K562 (cell line): Measurements from ENCODE around the gene HSF5. TPM values are rescaled to one million over a fixed set of nuclear protein-coding genes. Genes with fewer than 3 reads are reported as not detected.

ENCODE experiments used
- ATAC-seq: fragments of 200-7000 bp; cut with Tn5 transposase; 3 replicates; pipeline ENCODE4 v1.9.1; 2020; ENCODE audit warnings: moderate library complexity
- BruUV-seq: library from RNA; stranded (reverse); fragments of 400-500 nt; replicated peaks from 2 replicates; lab custom pipeline; 2021; lab: Mats Ljungman, UMichigan
- CTCF ChIA-PET: fragments of 300-600 bp; formaldehyde crosslinking; extraction: SDS; loops from one replicate; lab custom pipeline; 2021; ENCODE audit warnings: low intra/inter-chr PET ratio; lab: Yijun Ruan, JAX
- POLR2A ChIA-PET: fragments of 300-600, 350-650 bp; sonication (Branson Sonifier 250); formaldehyde crosslinking; extraction: SDS; loops from one replicate; lab custom pipeline; 2021; ENCODE audit warnings: antibody characterized with exemption, inconsistent platforms; lab: Yijun Ruan, JAX
- DNase-seq, 4 experiments: peaks; one replicate each; pipeline versions ENCODE4 v3.0.0 to v3.0.0-alpha.2; 2011 to 2018; ENCODE audit warnings: low spot score in 3 of 4, mixed read lengths in 3 of 4; ENCODE audit errors: extremely low read depth in 1 of 4
- FAIRE-seq: peaks from 2 replicates; lab custom pipeline; 2011; peaks lifted over from hg19 to GRCh38; lab: Jason Lieb, UNC
- H2AFZ ChIP-seq: 2 replicates; pipeline ENCODE4 v1.6.0; 2011; ENCODE audit warnings: low read depth, low read length, control low read depth, inconsistent platforms
- H3K27ac ChIP-seq: fragments of 200-600 bp; 3 replicates; pipeline ENCODE4 v1.8.0; 2011; ENCODE audit warnings: low read depth, mild to moderate bottlenecking, control low read depth, inconsistent platforms, low read length, moderate library complexity, mixed read lengths; ENCODE audit errors: extremely low read depth
- H3K27me3 ChIP-seq, 2 experiments: fragments of 300-600 bp in 1 of 2; 2 replicates in 1 of 2; 3 replicates in 1 of 2; pipeline versions ENCODE4 v1.6.0 to v1.8.0; 2011; ENCODE audit warnings: inconsistent platforms in 2 of 2, low read length in 2 of 2, mild to moderate bottlenecking in 1 of 2, mixed read lengths in 1 of 2, moderate library complexity in 1 of 2; ENCODE audit not compliant: control insufficient read depth in 2 of 2, insufficient read depth in 2 of 2
- H3K36me3 ChIP-seq: fragments of 300-600 bp; 3 replicates; pipeline ENCODE4 v1.8.0; 2011; ENCODE audit warnings: mild to moderate bottlenecking, low read length, inconsistent platforms; ENCODE audit not compliant: control insufficient read depth, insufficient read depth
- H3K4me1 ChIP-seq, 2 experiments: fragments of 200-600 bp in 1 of 2; replicated peaks in 1 of 2; 2 replicates in 1 of 2; 3 replicates in 1 of 2; pipeline versions ENCODE4 v1.5.1 to v1.8.0; 2011; ENCODE audit warnings: inconsistent platforms in 2 of 2, low read length in 2 of 2, mild to moderate bottlenecking in 1 of 2, mixed read lengths in 1 of 2, moderate library complexity in 1 of 2; ENCODE audit not compliant: control insufficient read depth in 2 of 2, insufficient read depth in 2 of 2
- H3K4me2 ChIP-seq: 2 replicates; pipeline ENCODE4 v1.6.1; 2011; ENCODE audit warnings: low read length, control low read depth, inconsistent platforms, mixed read lengths; ENCODE audit not compliant: insufficient read depth
- H3K4me3 ChIP-seq: fragments of 200-600 bp; sonication (generic), shearing (Covaris generic); 2 replicates; pipeline ENCODE4 v1.5.1; 2016; ENCODE audit warnings: control low read depth, inconsistent platforms
- H3K79me2 ChIP-seq: fragments of 200-600 bp; 3 replicates; pipeline ENCODE4 v1.8.0; 2011; ENCODE audit warnings: low read length, inconsistent platforms; ENCODE audit not compliant: control insufficient read depth, insufficient read depth
- H3K9ac ChIP-seq, 2 experiments: 2 replicates each; pipeline versions ENCODE4 v1.6.0 to v1.6.1; 2011; ENCODE audit warnings: low read depth in 2 of 2, low read length in 2 of 2, control low read depth in 1 of 2, inconsistent platforms in 1 of 2, mild to moderate bottlenecking in 1 of 2, mixed read lengths in 1 of 2; ENCODE audit not compliant: insufficient read depth in 1 of 2
- H3K9me1 ChIP-seq: one replicate; pipeline ENCODE4 v1.6.0; 2011; ENCODE audit warnings: inconsistent platforms, mild to moderate bottlenecking, low read length, moderate library complexity; ENCODE audit not compliant: control insufficient read depth, insufficient read depth
- H3K9me3 ChIP-seq: replicated peaks from 2 replicates; pipeline ENCODE4 v1.5.1; 2011; ENCODE audit warnings: low read depth, low read length, inconsistent platforms; ENCODE audit not compliant: control insufficient read depth, insufficient read depth
- H4K20me1 ChIP-seq: replicated peaks from 2 replicates; pipeline ENCODE4 v1.6.1; 2011; ENCODE audit warnings: low read length, inconsistent platforms, mixed read lengths; ENCODE audit not compliant: control insufficient read depth, insufficient read depth
- ATF1 ChIP-seq, 2 experiments: fragments of 450-650 bp in 1 of 2; IDR thresholded peaks; 2 replicates each; pipeline ENCODE4 v1.6.1; 2016; ENCODE audit warnings: missing compliant biosample characterization in 1 of 2, missing genetic modification characterization in 1 of 2
- GABPA ChIP-seq: fragments of 200-800 bp; sonication (Bioruptor generic); conservative IDR thresholded peaks from 2 replicates; pipeline ENCODE4 v1.6.1; 2016; ENCODE audit warnings: low read depth, missing genetic modification characterization, missing compliant biosample characterization
- HDAC8 ChIP-seq: fragments of 450-650 bp; IDR thresholded peaks from 2 replicates; pipeline ENCODE4 v1.6.1; 2016; ENCODE audit warnings: mild to moderate bottlenecking, missing genetic modification characterization, moderate library complexity, missing compliant biosample characterization
- LCOR ChIP-seq: sonication (generic); formaldehyde crosslinking; IDR thresholded peaks from 2 replicates; pipeline ENCODE4 v1.8.0; 2022; ENCODE audit warnings: mild to moderate bottlenecking, missing genetic modification reagents
- MECOM ChIP-seq: fragments of 250-450 bp; sonication (Bioruptor Pico); IDR thresholded peaks from 2 replicates; pipeline ENCODE4 v1.8.0; 2022; ENCODE audit warnings: inconsistent platforms
- MEIS2 ChIP-seq: fragments of 450-650 bp; IDR thresholded peaks from 2 replicates; pipeline ENCODE4 v1.6.1; 2014; ENCODE audit warnings: mild to moderate bottlenecking; ENCODE audit not compliant: partially characterized antibody
- PURB ChIP-seq: sonication (generic); formaldehyde crosslinking; IDR thresholded peaks from 2 replicates; pipeline ENCODE4 v1.9.0; 2021; ENCODE audit warnings: low read depth, mild to moderate bottlenecking, missing genetic modification reagents
- RAD21 ChIP-seq, 2 experiments: fragments of 250-450 bp in 1 of 2; fragments of 450-650 bp in 1 of 2; sonication (Bioruptor Pico) in 1 of 2; formaldehyde crosslinking in 1 of 2; IDR thresholded peaks in 1 of 2; conservative IDR thresholded peaks in 1 of 2; 2 replicates each; pipeline versions ENCODE4 v1.4.0 to v1.8.0; 2020 to 2022; ENCODE audit warnings: mild to moderate bottlenecking in 2 of 2, moderate library complexity in 1 of 2
- TBP ChIP-seq: optimal IDR thresholded peaks from 2 replicates; pipeline ENCODE3; 2011; ENCODE audit warnings: low read depth, low read length, improper control_type of control experiment
- TCF3 ChIP-seq: sonication (generic); formaldehyde crosslinking; IDR thresholded peaks from 2 replicates; pipeline ENCODE4 v1.4.0; 2020; ENCODE audit warnings: mild to moderate bottlenecking, missing genetic modification reagents
- U2AF1 ChIP-seq: fragments of 200-400 bp; formaldehyde crosslinking; optimal IDR thresholded peaks from 2 replicates; pipeline ENCODE3; 2017; ENCODE audit warnings: mild to moderate bottlenecking, low read depth, low read length, moderate library complexity
- ZFX ChIP-seq: sonication (generic); formaldehyde crosslinking; IDR thresholded peaks from 2 replicates; pipeline ENCODE4 v1.8.0; 2022; ENCODE audit warnings: mild to moderate bottlenecking, missing genetic modification reagents, moderate library complexity
- ZNF707 ChIP-seq: fragments of 250-450 bp; sonication (Bioruptor Pico); conservative IDR thresholded peaks from 2 replicates; pipeline ENCODE4 v1.8.0; 2022; ENCODE audit warnings: inconsistent platforms, mild to moderate bottlenecking, moderate library complexity
- WGBS: fragments of 100-300 bp; shearing (Covaris generic); methylation state at CpG from one replicate; pipeline ENCODE4 v1.1.6; 2016; ENCODE audit warnings: low coverage, mixed read lengths; ENCODE audit not compliant: insufficient coverage; ENCODE audit errors: missing lambda C conversion rate; 5-methylcytosine and 5-hydroxymethylcytosine counted together
- in situ Hi-C: fragments of 300-500 bp; cut with MboI; formaldehyde crosslinking; loops from 4 replicates; pipeline ENCODE4 v1.15.0; 2018; ENCODE audit warnings: inconsistent platforms, mixed read lengths
- intact Hi-C: fragments of 100-400 bp; cut with micrococcal nuclease; formaldehyde crosslinking; loops from 2 replicates; pipeline ENCODE4 v1.14.2; 2022
- polyA plus RNA-seq, 8 experiments: library from polyadenylated mRNA; depleted of rRNA in 4 of 8; stranded (reverse) in 5 of 8; unstranded in 3 of 8; fragments of >200 nt; fragmentation: Nextera tagmentation in 2 of 8; fragmentation: Illumina TruSeq in 1 of 8; extraction: Ambion mirVana in 2 of 8; extraction: Trizol in 1 of 8; gene quantifications; 2 replicates each; pipeline versions ENCODE4 v1.2.1 to v1.2.3, GENCODE V29; 2011 to 2014; ENCODE audit warnings: inconsistent platforms in 1 of 8, missing spikeins in 1 of 8
- total RNA-seq, 7 experiments: library from RNA; depleted of rRNA in 6 of 7; stranded (reverse); fragments of >200 nt in 6 of 7; fragmentation: Illumina TruSeq in 2 of 7; extraction: Trizol in 2 of 7; gene quantifications; 2 replicates each; pipeline versions ENCODE4 v1.2.1 to v1.2.3, GENCODE V29; 2011 to 2021; ENCODE audit warnings: low replicate concordance in 1 of 7
- TF ChIP-seq, protein P1 (sequence below): fragments of 450-650 bp; conservative IDR thresholded peaks from 2 replicates; pipeline ENCODE4 v1.6.1; 2016; ENCODE audit warnings: missing genetic modification characterization, low read depth, mild to moderate bottlenecking, missing compliant biosample characterization, moderate library complexity
- TF ChIP-seq, protein P2 (sequence below): fragments of 450-650 bp; formaldehyde crosslinking; IDR thresholded peaks from 2 replicates; pipeline ENCODE4 v1.4.0; 2022; ENCODE audit warnings: missing genetic modification characterization
- TF ChIP-seq, protein P3 (sequence below), 2 experiments: IDR thresholded peaks in 1 of 2; conservative IDR thresholded peaks in 1 of 2; 2 replicates each; pipeline ENCODE4 v1.6.1; 2016; ENCODE audit warnings: low read depth in 2 of 2, mild to moderate bottlenecking in 1 of 2, missing compliant biosample characterization in 1 of 2, missing genetic modification characterization in 1 of 2, moderate library complexity in 1 of 2

The HSF5 gene
- total and polyA plus RNA-seq, 9 of the 15 experiments (the other 6 are each of a cell fraction or from before 2014, with no cell fraction given) = 0.04 TPM; not detected in 8

DNA sequence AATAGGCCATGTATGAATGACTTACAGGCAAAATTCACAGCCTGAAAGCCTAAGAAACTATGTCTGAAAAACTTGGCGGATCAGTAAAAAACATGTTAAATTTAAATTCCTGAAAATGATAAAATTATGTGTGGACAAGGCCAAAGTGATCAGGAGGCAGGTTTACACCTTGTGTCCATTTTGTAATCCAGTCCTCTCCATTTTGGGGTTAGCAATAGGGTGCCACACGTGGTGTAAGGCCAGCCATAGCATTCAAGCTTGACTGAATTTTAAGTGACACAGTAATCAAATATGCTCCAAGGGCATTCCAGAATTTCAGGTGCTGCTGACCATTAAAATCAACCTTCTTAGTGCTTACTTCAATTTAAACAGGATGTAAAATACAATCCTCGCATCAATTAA lies 73.6 kb downstream of the HSF5 start (continued):
- peak; percentile 45 for TF ChIP-seq TBP
- no peak for TF ChIP-seq MECOM
- TF ChIP-seq, protein P1, sequence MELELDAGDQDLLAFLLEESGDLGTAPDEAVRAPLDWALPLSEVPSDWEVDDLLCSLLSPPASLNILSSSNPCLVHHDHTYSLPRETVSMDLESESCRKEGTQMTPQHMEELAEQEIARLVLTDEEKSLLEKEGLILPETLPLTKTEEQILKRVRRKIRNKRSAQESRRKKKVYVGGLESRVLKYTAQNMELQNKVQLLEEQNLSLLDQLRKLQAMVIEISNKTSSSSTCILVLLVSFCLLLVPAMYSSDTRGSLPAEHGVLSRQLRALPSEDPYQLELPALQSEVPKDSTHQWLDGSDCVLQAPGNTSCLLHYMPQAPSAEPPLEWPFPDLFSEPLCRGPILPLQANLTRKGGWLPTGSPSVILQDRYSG (tag) = 0 out of 2 replicates have a peak, but pooled peaks have one; percentile 26

DNA sequence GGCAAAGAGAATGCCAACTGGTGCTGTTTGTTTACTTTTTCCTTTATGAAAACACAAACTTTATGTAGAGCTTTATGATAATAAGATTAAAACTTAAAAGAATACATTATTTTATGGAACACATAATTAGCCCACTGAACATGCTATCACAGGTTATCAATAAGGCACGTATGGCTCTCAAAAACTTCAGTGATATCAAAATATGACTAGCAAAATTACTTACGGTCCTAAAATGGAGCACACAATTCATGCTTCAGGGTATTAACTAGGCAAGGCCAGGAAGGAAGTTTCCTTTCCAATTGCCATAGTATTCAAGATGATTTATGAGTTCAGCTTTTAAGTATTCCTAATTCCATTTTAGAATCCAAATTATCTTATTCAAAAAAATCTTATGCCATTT lies 74.5 kb downstream of the HSF5 start:
- Histone ChIP-seq H3K36me3 (no peaks in the 10 kb centered on the region), H3K9me1 (no peaks in the 10 kb centered on the region), H3K9ac (peak overlapping the region in 1 of 2 experiments; percentile 59; a peak in 2 of 4 replicates), H3K4me2 (peak overlapping the region; percentile 49), H2AFZ (peak overlapping the region; percentile 73), H3K79me2 (peaks cover 53% of the 10 kb centered on the region), H3K4me3 (0 out of 2 replicates have a peak overlapping the region, but pooled peaks have one; percentile 4), H3K27ac (peak overlapping the region; percentile 59), H3K4me1 (peaks cover 7 to 11% of the 10 kb centered on the region in 2 experiments; a peak in 4 of 5 replicates), H4K20me1 (no peaks in the 10 kb centered on the region), H3K9me3 (no peaks in the 10 kb centered on the region), H3K27me3 (no peaks in the 10 kb centered on the region)
- FAIRE-seq = no peak
- ChIA-PET POLR2A (interaction anchor here (0.6 to 5.8 kb wide), 10 partner anchors 13 to 101 kb away, joined by 3 to 79 read pairs (median 4); no protein-coding TSS in a partner anchor), CTCF (no interaction called here)
- intact Hi-C loops (no loop called here), in situ Hi-C loops (no loop called here)
- ATAC-seq = no peak
- no TSS peak for BruUV-seq
- WGBS = 49% methylated on average over 2 of the region's 2 CpGs
- no peak for DNase-seq
- TF ChIP-seq ZNF707 (CRISPR knock-in tag) (no peak), RAD21 (CRISPR knock-in tag; conservative IDR thresholded peaks at IDR 0.05 in 1 of 2, IDR thresholded peaks at IDR 0.05 in 1 of 2) (no peak), LCOR (CRISPR knock-in tag) (no peak), TCF3 (CRISPR knock-in tag) (no peak), HDAC8 (no peak), MEIS2 (peak; percentile 73), GABPA (tag) (0 out of 2 replicates have a peak, but pooled peaks have one; percentile 15), PURB (no peak), U2AF1 (peak; percentile 27), ZFX (CRISPR knock-in tag) (no peak), ATF1 (CRISPR knock-in tag; IDR thresholded peaks at IDR 0.05) (no peak), ATF1 (tag; IDR thresholded peaks at IDR 0.05) (no peak)
- TF ChIP-seq, protein P2, sequence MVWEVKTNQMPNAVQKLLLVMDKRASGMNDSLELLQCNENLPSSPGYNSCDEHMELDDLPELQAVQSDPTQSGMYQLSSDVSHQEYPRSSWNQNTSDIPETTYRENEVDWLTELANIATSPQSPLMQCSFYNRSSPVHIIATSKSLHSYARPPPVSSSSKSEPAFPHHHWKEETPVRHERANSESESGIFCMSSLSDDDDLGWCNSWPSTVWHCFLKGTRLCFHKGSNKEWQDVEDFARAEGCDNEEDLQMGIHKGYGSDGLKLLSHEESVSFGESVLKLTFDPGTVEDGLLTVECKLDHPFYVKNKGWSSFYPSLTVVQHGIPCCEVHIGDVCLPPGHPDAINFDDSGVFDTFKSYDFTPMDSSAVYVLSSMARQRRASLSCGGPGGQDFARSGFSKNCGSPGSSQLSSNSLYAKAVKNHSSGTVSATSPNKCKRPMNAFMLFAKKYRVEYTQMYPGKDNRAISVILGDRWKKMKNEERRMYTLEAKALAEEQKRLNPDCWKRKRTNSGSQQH (CRISPR knock-in tag) = no peak
- TF ChIP-seq, protein P3, sequence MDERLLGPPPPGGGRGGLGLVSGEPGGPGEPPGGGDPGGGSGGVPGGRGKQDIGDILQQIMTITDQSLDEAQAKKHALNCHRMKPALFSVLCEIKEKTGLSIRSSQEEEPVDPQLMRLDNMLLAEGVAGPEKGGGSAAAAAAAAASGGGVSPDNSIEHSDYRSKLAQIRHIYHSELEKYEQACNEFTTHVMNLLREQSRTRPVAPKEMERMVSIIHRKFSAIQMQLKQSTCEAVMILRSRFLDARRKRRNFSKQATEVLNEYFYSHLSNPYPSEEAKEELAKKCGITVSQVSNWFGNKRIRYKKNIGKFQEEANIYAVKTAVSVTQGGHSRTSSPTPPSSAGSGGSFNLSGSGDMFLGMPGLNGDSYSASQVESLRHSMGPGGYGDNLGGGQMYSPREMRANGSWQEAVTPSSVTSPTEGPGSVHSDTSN (CRISPR knock-in tag; IDR thresholded peaks at IDR 0.05; ENCODE audit: low read depth) = no peak
- TF ChIP-seq, protein P3 (tag; conservative IDR thresholded peaks at IDR 0.05; ENCODE audit: low read depth) = peak; percentile 44; the same call in 1 of the 2 replicates
